ENCODE measurements around the gene SESN3.
"Not testable (repeated sequence)": the region's sequence is repeated elsewhere in the genome, so short reads cannot be mapped to it uniquely, and the experiment has no call there.

Gene SESN3

GRCh38 chr11:95252586-95252985, 21.6 kb upstream of the SESN3 start:
- DNase-seq (ENCODE audit: insufficient read length, low spot score) (no peak), FAIRE-seq (no peak)
- no peak for TF ChIP-seq TAF1 (IDR thresholded peaks at IDR 0.05; ENCODE audit: low read depth, low read length)
- TF ChIP-seq POLR2AphosphoS5 (IDR thresholded peaks at IDR 0.05; ENCODE audit: low read depth, low read length), result no peak
- TF ChIP-seq POU2F2 (IDR thresholded peaks at IDR 0.05; ENCODE audit: low read depth, low read length), result no peak
- no peak for TF ChIP-seq PAX5 (IDR thresholded peaks at IDR 0.05; ENCODE audit: insufficient read depth, low read length, severe bottlenecking)

DNA sequence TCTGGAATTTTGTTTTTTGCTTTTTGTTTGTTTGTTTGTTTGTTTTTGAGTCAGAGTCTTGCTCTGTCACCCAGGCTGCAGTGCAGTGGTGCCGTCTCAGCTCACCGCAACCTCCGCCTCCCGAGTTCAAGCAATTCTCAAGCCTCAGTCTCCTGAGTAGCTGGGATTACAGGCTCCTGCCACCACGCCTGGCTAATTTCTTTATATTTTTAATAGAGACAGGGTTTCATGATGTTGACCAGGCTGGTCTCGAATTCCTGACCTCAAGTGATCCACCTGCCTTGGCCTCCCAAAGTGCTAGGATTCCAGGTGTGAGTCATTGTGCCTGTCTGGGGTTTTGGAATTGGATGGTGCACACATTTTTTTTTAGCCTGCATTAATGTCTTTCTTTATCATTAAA, 20.9 kb upstream of the SESN3 start:
- not testable (repeated sequence) for DNase-seq (ENCODE audit: insufficient read length, low spot score); FAIRE-seq

DNA sequence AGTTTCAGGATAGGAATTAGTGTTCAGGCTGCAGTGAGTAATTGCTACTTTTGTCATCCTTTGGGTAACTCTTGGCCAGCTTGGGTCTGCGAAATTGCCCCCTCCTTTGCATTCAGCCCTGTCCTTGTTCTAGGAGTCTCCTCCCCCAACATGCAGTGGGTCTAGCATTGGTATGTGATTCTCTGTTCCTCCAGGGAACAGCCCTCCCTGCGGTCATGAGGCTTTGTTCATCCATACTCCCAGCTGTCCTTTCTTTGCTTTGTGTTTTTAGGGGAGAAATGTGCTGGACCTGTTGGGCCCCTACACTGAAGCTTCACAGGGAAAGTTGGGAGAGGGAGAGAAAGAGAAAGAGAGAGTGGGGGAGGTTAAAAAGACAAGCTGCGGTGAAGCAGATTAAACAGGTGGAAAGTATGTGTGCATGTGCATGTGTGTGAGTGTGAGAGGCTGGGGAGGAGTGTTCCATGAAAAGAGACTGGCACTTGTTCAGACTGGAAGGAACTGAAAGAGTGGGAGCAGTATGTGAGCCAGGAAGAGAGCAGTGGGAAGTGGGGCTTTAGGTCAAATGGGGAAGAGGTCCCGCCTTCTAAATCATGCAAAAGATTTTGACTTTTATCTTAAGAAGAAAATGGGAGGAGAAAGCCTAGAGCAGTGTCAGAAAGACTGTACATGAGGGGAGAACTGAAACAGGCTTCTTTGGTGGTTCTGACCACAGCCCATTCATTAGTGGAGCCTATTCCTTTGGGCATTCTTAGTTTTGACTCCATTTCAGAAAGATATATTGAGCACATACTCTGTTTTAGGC, 17.9 kb upstream of the SESN3 start:
- TF ChIP-seq POLR2AphosphoS5 (IDR thresholded peaks at IDR 0.05; ENCODE audit: low read depth, low read length), result no peak
- peak; percentile 95 for TF ChIP-seq SPI1 (IDR thresholded peaks at IDR 0.05; ENCODE audit: low read depth, low read length)
- DNase-seq (ENCODE audit: insufficient read length, low spot score) (no peak), FAIRE-seq (peak; percentile 92)

GRCh38 chr11:95247883-95248282, 16.9 kb upstream of the SESN3 start:
- TF ChIP-seq SPI1 (IDR thresholded peaks at IDR 0.05; ENCODE audit: low read depth, low read length), result peak; percentile 87
- no peak for TF ChIP-seq TAF1 (IDR thresholded peaks at IDR 0.05; ENCODE audit: low read depth, low read length)
- FAIRE-seq, result peak; percentile 16
- DNase-seq (ENCODE audit: insufficient read length, low spot score), result no peak

DNA sequence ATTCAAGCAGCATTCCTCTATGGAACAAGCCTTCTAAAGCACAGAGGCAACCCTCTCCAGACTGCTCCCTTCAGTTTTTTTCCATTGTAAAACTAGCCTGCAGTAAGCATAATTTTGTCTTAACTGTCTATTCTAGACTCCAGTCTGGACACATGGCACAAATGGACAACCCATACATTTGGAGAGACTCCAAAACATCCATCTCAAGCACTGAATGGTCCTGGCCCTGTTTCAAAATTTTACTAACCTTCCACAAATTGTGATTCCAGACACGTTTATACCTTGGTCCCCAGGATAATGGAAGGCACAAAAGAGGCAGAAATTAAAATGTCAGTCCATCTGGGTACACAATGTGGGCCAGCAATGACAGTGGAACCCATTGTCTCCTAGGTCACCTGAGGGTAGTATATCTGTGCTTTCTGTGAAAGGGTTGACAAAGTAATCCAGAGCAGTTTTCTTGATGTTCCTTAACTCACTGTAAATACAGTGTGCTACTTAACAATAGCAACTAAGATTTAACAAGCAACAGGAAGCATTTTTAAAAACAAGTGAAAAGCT, 16.2 kb upstream of the SESN3 start:
- DNase-seq (ENCODE audit: insufficient read length, low spot score) (no peak), FAIRE-seq (peak; percentile 38)
- TF ChIP-seq POU2F2 (IDR thresholded peaks at IDR 0.05; ENCODE audit: low read depth, low read length) (no peak), POLR2A (IDR thresholded peaks at IDR 0.05; ENCODE audit: low read depth, low read length) (no peak), PAX5 (IDR thresholded peaks at IDR 0.05; ENCODE audit: insufficient read depth, low read length, severe bottlenecking) (no peak), POLR2AphosphoS5 (IDR thresholded peaks at IDR 0.05; ENCODE audit: low read depth, low read length) (no peak), SPI1 (IDR thresholded peaks at IDR 0.05; ENCODE audit: low read depth, low read length) (no peak), TAF1 (IDR thresholded peaks at IDR 0.05; ENCODE audit: low read depth, low read length) (no peak)

DNA sequence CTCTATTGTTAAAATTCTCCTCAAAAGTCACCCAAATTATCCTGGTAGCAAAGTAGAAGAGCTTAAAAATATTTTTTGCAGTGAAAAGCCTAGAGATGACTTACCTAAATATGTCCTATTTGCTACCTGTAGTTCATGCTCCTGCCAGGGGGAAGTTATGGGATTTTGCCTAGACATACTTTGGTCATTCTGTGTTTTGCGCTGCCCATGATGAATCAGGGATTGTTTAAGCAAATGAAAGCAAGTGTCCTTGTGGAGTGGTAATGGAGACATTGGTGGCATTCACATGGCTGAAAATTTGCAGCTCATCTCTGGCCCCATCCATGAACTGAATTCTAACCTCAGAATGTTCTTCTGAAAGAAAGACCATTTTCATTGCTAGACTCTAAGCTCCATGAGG, 14.6 kb upstream of the SESN3 start:
- DNase-seq (ENCODE audit: insufficient read length, low spot score), result no peak
- no peak for TF ChIP-seq PAX5 (IDR thresholded peaks at IDR 0.05; ENCODE audit: insufficient read depth, low read length, severe bottlenecking)
- TF ChIP-seq POLR2AphosphoS5 (IDR thresholded peaks at IDR 0.05; ENCODE audit: low read depth, low read length), result no peak
- TF ChIP-seq POU2F2 (IDR thresholded peaks at IDR 0.05; ENCODE audit: low read depth, low read length), result no peak
- no peak for TF ChIP-seq TAF1 (IDR thresholded peaks at IDR 0.05; ENCODE audit: low read depth, low read length)
- no peak for TF ChIP-seq POLR2A (IDR thresholded peaks at IDR 0.05; ENCODE audit: low read depth, low read length)
- TF ChIP-seq SPI1 (IDR thresholded peaks at IDR 0.05; ENCODE audit: low read depth, low read length), result no peak
- no peak for FAIRE-seq

- TF ChIP-seq POLR2A (IDR thresholded peaks at IDR 0.05; ENCODE audit: low read depth, low read length), result no peak
- no peak for TF ChIP-seq PAX5 (IDR thresholded peaks at IDR 0.05; ENCODE audit: insufficient read depth, low read length, severe bottlenecking)
- TF ChIP-seq SPI1 (IDR thresholded peaks at IDR 0.05; ENCODE audit: low read depth, low read length), result no peak
- no peak for TF ChIP-seq TAF1 (IDR thresholded peaks at IDR 0.05; ENCODE audit: low read depth, low read length)
- no peak for TF ChIP-seq POU2F2 (IDR thresholded peaks at IDR 0.05; ENCODE audit: low read depth, low read length)
- no peak for TF ChIP-seq POLR2AphosphoS5 (IDR thresholded peaks at IDR 0.05; ENCODE audit: low read depth, low read length)
- FAIRE-seq (no peak), DNase-seq (ENCODE audit: insufficient read length, low spot score) (no peak)
These were observed 14.0 kb upstream of the SESN3 start for GRCh38 chr11:95245038-95245437.

DNA sequence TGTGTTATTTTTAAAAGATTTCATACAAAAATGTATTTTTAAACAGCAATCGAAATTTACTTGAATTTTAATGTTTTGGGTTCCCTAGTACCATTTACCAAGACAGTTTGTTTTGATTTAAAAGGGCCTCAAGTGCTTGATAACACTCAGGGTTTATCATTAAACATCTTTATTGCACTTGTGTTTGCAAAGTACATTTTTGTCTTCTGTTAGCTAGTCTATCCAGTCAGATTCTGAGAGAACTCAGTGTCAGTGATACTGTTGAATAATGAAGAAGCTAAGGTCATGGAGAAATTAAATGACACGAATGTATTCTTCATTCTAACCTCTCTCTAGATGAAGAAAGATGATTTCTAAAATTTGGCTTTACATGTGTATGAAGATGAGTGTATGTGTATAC, 12.7 kb upstream of the SESN3 start:
- no peak for DNase-seq (ENCODE audit: insufficient read length, low spot score)
- TF ChIP-seq POU2F2 (IDR thresholded peaks at IDR 0.05; ENCODE audit: low read depth, low read length) (no peak), TAF1 (IDR thresholded peaks at IDR 0.05; ENCODE audit: low read depth, low read length) (no peak), PAX5 (IDR thresholded peaks at IDR 0.05; ENCODE audit: insufficient read depth, low read length, severe bottlenecking) (no peak), POLR2AphosphoS5 (IDR thresholded peaks at IDR 0.05; ENCODE audit: low read depth, low read length) (no peak), SPI1 (IDR thresholded peaks at IDR 0.05; ENCODE audit: low read depth, low read length) (no peak)
- FAIRE-seq, result no peak

DNA sequence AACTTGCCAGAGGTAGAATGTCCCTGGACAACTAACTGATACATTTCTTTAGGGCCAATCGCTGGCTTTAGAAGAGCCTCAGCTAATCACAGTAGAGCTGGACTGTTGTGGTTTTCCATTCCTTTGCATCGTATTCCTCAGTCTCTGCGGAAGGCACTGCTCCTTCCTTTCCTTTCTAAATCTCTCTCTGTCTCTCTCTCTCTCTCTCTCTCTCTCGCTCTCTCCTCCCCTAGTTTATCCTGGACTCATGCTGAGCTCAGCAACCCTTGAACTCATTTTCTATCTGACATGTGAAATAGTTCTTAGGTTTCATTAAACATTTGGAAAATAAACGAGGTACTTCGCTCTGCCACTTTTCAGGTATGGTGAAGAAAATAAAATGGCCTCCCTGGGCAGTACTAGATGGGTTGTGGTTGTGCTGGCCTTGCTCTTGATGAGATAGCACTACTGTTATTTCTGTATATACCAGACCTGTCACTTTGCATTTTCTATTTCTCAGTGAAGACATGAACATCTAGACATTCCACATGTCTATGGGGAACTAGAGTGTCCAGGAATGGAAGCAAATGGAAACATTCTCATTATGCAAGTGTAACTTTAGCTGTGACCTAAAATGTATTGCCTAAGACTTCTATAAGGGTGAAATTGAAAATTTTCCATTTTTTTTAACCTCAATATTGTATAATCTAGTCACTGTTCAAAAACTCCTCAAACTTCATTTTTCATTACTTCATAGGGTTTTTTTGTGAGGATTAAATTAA, 12.0 kb upstream of the SESN3 start:
- FAIRE-seq (peak; percentile 62), DNase-seq (ENCODE audit: insufficient read length, low spot score) (no peak)
- TF ChIP-seq PAX5 (IDR thresholded peaks at IDR 0.05; ENCODE audit: insufficient read depth, low read length, severe bottlenecking) (no peak), POLR2A (IDR thresholded peaks at IDR 0.05; ENCODE audit: low read depth, low read length) (no peak), POU2F2 (IDR thresholded peaks at IDR 0.05; ENCODE audit: low read depth, low read length) (no peak)

DNA sequence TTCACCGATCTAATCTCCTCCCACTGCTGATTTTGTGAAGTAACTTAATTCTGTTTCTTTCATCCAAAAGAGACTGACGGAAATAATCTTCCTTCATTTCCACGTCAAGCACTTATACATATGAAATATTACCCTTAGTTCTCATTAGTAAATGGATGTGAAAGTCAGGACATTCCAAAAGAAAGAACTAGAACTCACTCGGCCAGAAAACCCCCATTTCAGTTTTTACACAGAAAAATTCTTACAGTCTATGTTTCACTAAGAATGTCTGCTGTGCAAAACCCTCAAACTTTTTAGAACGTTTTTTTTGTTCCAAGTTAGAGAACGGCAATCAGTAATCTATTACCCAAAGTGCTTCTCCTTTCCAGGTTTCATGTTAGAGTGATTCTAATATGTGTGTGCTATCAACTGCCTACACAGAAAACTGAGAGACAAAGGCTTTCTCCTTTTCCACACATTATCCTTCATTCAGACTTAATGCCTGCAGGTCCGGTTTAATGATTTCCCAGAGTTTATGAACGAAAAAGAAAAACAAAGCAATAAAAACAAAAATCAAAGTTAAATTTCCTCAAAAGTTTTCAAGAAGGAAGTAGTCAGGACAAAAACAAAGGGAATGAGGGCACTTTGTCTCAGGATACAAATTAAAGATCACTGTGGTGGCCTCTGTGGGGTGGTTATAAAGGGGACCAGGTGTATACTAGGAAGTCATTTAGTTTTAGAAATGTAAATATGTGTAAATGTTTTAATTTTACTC, 11.3 kb upstream of the SESN3 start:
- DNase-seq (ENCODE audit: insufficient read length, low spot score) (no peak), FAIRE-seq (peak; percentile 51)
- no peak for TF ChIP-seq TAF1 (IDR thresholded peaks at IDR 0.05; ENCODE audit: low read depth, low read length)
- TF ChIP-seq POLR2A (IDR thresholded peaks at IDR 0.05; ENCODE audit: low read depth, low read length), result no peak
- no peak for TF ChIP-seq SPI1 (IDR thresholded peaks at IDR 0.05; ENCODE audit: low read depth, low read length)
- TF ChIP-seq PAX5 (IDR thresholded peaks at IDR 0.05; ENCODE audit: insufficient read depth, low read length, severe bottlenecking), result no peak
- TF ChIP-seq POU2F2 (IDR thresholded peaks at IDR 0.05; ENCODE audit: low read depth, low read length), result no peak
- no peak for TF ChIP-seq POLR2AphosphoS5 (IDR thresholded peaks at IDR 0.05; ENCODE audit: low read depth, low read length)

Data from GM12891 (cell line).